ENCODE data around the gene NIPAL1.

Gene NIPAL1

DNA sequence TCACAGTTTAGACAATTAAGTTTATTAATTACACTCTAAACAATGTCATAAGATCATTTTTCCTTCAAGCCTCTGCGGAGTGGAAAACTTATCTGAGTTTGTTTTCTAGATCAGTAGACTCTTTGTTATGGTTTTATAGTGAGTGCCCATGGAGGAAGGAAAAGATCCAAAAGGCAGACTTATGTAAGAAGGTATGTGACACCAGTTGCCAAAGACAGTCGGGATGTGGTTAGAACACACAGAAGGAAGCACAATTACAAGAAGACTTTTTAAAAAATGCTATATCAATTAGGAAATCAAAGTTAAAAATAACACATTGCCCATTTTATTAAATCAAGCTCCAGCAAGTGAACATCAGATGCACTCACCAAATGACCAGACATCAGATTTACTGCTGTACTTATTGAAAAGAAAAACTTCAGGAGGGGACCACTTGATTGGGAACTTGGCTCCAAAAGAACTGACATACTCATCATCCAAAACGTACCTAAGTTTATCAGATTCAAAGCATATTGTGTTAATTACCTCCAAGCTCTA lies 57.1 kb downstream of the NIPAL1 start:
- no peaks in the 10 kb centered on the region for H3K79me2 ChIP-seq (ENCODE audit: control insufficient read depth, low read length)
- no peaks in the 10 kb centered on the region for H3K9me3 ChIP-seq (ENCODE audit: control insufficient read depth, insufficient read depth, low read length)
- no peak for TF ChIP-seq CTCF (IDR thresholded peaks at IDR 0.05; ENCODE audit: low read depth, low read length, poor library complexity, severe bottlenecking)
- no peak for TF ChIP-seq EZH2phosphoT487 (IDR thresholded peaks at IDR 0.05; ENCODE audit: borderline replicate concordance, low read length)
- H3K4me1 ChIP-seq (ENCODE audit: control insufficient read depth, low read length) = no peaks in the 10 kb centered on the region
- no peaks in the 10 kb centered on the region for H4K20me1 ChIP-seq (ENCODE audit: control insufficient read depth, insufficient read depth, low read depth, low read length)
- no peaks in the 10 kb centered on the region for H3K27me3 ChIP-seq (ENCODE audit: control insufficient read depth, low read length)
- no peak overlapping the region for H3K4me2 ChIP-seq (ENCODE audit: low read length)
- no peaks in the 10 kb centered on the region for H3K36me3 ChIP-seq (ENCODE audit: control insufficient read depth, low read length)
- H3F3A ChIP-seq (ENCODE audit: control insufficient read depth, insufficient read depth) = no peaks in the 10 kb centered on the region
- H3K4me3 ChIP-seq (ENCODE audit: low read length) = no peak overlapping the region
- no peak overlapping the region for H3K27ac ChIP-seq (ENCODE audit: low read depth, low read length)
- no peaks in the 10 kb centered on the region for H3K9me2 ChIP-seq (replicated peaks; ENCODE audit: control insufficient read depth, low read length)

- Histone ChIP-seq H3K9me3 (ENCODE audit: control insufficient read depth, insufficient read depth, low read length) (no peaks in the 10 kb centered on the region), H4K20me1 (ENCODE audit: control insufficient read depth, insufficient read depth, low read depth, low read length) (no peaks in the 10 kb centered on the region), H3K27me3 (ENCODE audit: control insufficient read depth, low read length) (no peaks in the 10 kb centered on the region), H3K79me2 (ENCODE audit: control insufficient read depth, low read length) (no peaks in the 10 kb centered on the region), H3F3A (ENCODE audit: control insufficient read depth, insufficient read depth) (no peaks in the 10 kb centered on the region), H3K9me2 (replicated peaks; ENCODE audit: control insufficient read depth, low read length) (no peaks in the 10 kb centered on the region), H3K27ac (ENCODE audit: low read depth, low read length) (no peak overlapping the region), H3K36me3 (ENCODE audit: control insufficient read depth, low read length) (no peaks in the 10 kb centered on the region), H3K4me3 (ENCODE audit: low read length) (no peak overlapping the region), H3K4me1 (ENCODE audit: control insufficient read depth, low read length) (no peaks in the 10 kb centered on the region), H3K4me2 (ENCODE audit: low read length) (no peak overlapping the region)
- TF ChIP-seq CTCF (IDR thresholded peaks at IDR 0.05; ENCODE audit: low read depth, low read length, poor library complexity, severe bottlenecking) (no peak), EZH2phosphoT487 (IDR thresholded peaks at IDR 0.05; ENCODE audit: borderline replicate concordance, low read length) (no peak)
Measured at GRCh38 chr4:48074657-48075056, 58.1 kb downstream of the NIPAL1 start.

- Histone ChIP-seq H3K4me3 (ENCODE audit: low read length) (no peak overlapping the region), H3K9me3 (ENCODE audit: control insufficient read depth, insufficient read depth, low read length) (no peaks in the 10 kb centered on the region), H3K4me2 (ENCODE audit: low read length) (no peak overlapping the region), H3K27ac (ENCODE audit: low read depth, low read length) (no peak overlapping the region), H3F3A (ENCODE audit: control insufficient read depth, insufficient read depth) (no peaks in the 10 kb centered on the region), H4K20me1 (ENCODE audit: control insufficient read depth, insufficient read depth, low read depth, low read length) (no peaks in the 10 kb centered on the region), H3K27me3 (ENCODE audit: control insufficient read depth, low read length) (no peaks in the 10 kb centered on the region), H3K9me2 (replicated peaks; ENCODE audit: control insufficient read depth, low read length) (no peaks in the 10 kb centered on the region), H3K4me1 (ENCODE audit: control insufficient read depth, low read length) (no peaks in the 10 kb centered on the region), H3K79me2 (ENCODE audit: control insufficient read depth, low read length) (no peaks in the 10 kb centered on the region), H3K36me3 (ENCODE audit: control insufficient read depth, low read length) (no peaks in the 10 kb centered on the region)
- TF ChIP-seq CTCF (IDR thresholded peaks at IDR 0.05; ENCODE audit: low read depth, low read length, poor library complexity, severe bottlenecking) (no peak), EZH2phosphoT487 (IDR thresholded peaks at IDR 0.05; ENCODE audit: borderline replicate concordance, low read length) (no peak)
Measured at GRCh38 chr4:48078425-48078824, 61.9 kb downstream of the NIPAL1 start.

All from DOHH2 (cell line).